Measurements from ENCODE around the gene HMGN3. TPM values are rescaled to one million over a fixed set of nuclear protein-coding genes. Genes with fewer than 3 reads are reported as not detected.

The HMGN3 gene
- total and polyA plus RNA-seq, 2 of the 13 experiments (the other 11 are each of a cell fraction or from before 2014, with no cell fraction given): 67.9 to 145 TPM

GRCh38 chr6:79234150-79235022, at the start of gene HMGN3 (continued):
- no peak for TF ChIP-seq NBN (conservative IDR thresholded peaks at IDR 0.05)
- TF ChIP-seq ZNF3 (CRISPR knock-in tag; IDR thresholded peaks at IDR 0.05): no peak
- TF ChIP-seq RXRA (CRISPR knock-in tag; IDR thresholded peaks at IDR 0.05): peak; percentile 71

GRCh38 chr6:79280756-79281155, 46.3 kb upstream of the HMGN3 start:
- TF ChIP-seq FOXA1 (IDR thresholded peaks at IDR 0.05): no peak
- no peak for TF ChIP-seq FOXA1 (CRISPR knock-in tag; IDR thresholded peaks at IDR 0.05)
- no peak for TF ChIP-seq NFATC3 (CRISPR knock-in tag; IDR thresholded peaks at IDR 0.05)
- TF ChIP-seq DR1 (CRISPR knock-in tag; IDR thresholded peaks at IDR 0.05): no peak
- TF ChIP-seq RARA (CRISPR knock-in tag; IDR thresholded peaks at IDR 0.05): no peak
- no peak for TF ChIP-seq NCOA1 (CRISPR knock-in tag; IDR thresholded peaks at IDR 0.05)
- TF ChIP-seq ZNF562 (CRISPR knock-in tag; IDR thresholded peaks at IDR 0.05; ENCODE audit: borderline replicate concordance): no peak
- no peak for TF ChIP-seq ZNF773 (CRISPR knock-in tag; IDR thresholded peaks at IDR 0.05; ENCODE audit: borderline replicate concordance)
- no peak for TF ChIP-seq DBP (CRISPR knock-in tag; IDR thresholded peaks at IDR 0.05; ENCODE audit: not compliant biosample characterization)
- TF ChIP-seq ETV5 (CRISPR knock-in tag; IDR thresholded peaks at IDR 0.05; ENCODE audit: borderline replicate concordance): no peak
- H3K9me3 ChIP-seq (ENCODE audit: low read length): no peaks in the 10 kb centered on the region
- no peaks in the 10 kb centered on the region for H3K4me1 ChIP-seq (ENCODE audit: insufficient read depth, low read length)
- H3K36me3 ChIP-seq (replicated peaks in 1 of 2; ENCODE audit: control insufficient read depth in 1 of 2, insufficient read depth in 2 of 2, low read length in 2 of 2): no peaks in the 10 kb centered on the region
- ChIA-PET CTCF (ENCODE audit: low intra/inter-chr PET ratio, low total read pairs) (no interaction called here), POLR2A (no interaction called here)
- no peak overlapping the region for H3K27ac ChIP-seq (ENCODE audit: extremely low read length, insufficient read depth, low read length)
- ATAC-seq (no peak), FAIRE-seq (no peak), DNase-seq (ENCODE audit: low spot score) (no peak)
- no peak overlapping the region for H2AFZ ChIP-seq (ENCODE audit: low read length)
- in situ Hi-C loops (cut with HindIII; ENCODE audit: extremely low pct_ligation_motif_present, low pct_unique_long_range_greater_than_20kb): no loop called here
- H3K4me2 ChIP-seq (ENCODE audit: low read depth, low read length): no peak overlapping the region
- H3K27me3 ChIP-seq (ENCODE audit: control insufficient read depth in 1 of 2, insufficient read depth in 2 of 2, low read length in 2 of 2): no peaks in the 10 kb centered on the region
- H3K4me3 ChIP-seq (replicated peaks in 1 of 3; ENCODE audit: insufficient read depth in 1 of 3, low read depth in 2 of 3, low read length in 3 of 3): no peak overlapping the region
- intact Hi-C loops (cut with micrococcal nuclease; ENCODE audit: unreplicated experiment): no loop called here
- H3K9ac ChIP-seq (ENCODE audit: insufficient read depth, low read depth, low read length): no peak overlapping the region
- no TSS peak for BruUV-seq (replicated peaks)
- WGBS (ENCODE audit: low lambda C conversion rate): 5% methylated on average over 1 of the region's 1 CpG
- H4K20me1 ChIP-seq (ENCODE audit: insufficient read depth, low read length): no peaks in the 10 kb centered on the region
- H3K79me2 ChIP-seq (ENCODE audit: insufficient read depth, low read length): no peaks in the 10 kb centered on the region

All from HepG2 (cell line).